GM23338 (cell line): ENCODE data around the gene TMEM178B. TPM values are rescaled to one million over a fixed set of nuclear protein-coding genes. Genes with fewer than 3 reads are reported as not detected.

Experiments used
- ATAC-seq: fragments of 200-7000 bp; cut with Tn5 transposase; 3 replicates; pipeline ENCODE4 v1.9.1; 2020
- DNase-seq: peaks from one replicate; pipeline ENCODE4 v3.0.0-alpha.2; 2015; ENCODE audit warnings: low spot score
- H2AFZ ChIP-seq: fragments of 200-600 bp; sonication (generic); 2 replicates; pipeline ENCODE4 v1.8.0; 2016; ENCODE audit warnings: antibody characterized with exemption, mild to moderate bottlenecking, moderate library complexity
- H3F3A ChIP-seq: fragments of 200-600 bp; sonication (generic); replicated peaks from 2 replicates; pipeline ENCODE4 v1.8.0; 2017; ENCODE audit warnings: antibody characterized with exemption, mixed run types, low read depth
- H3K27ac ChIP-seq: fragments of 200-600 bp; sonication (generic); 2 replicates; pipeline ENCODE4 v1.6.1; 2016; ENCODE audit warnings: low read depth
- H3K27me3 ChIP-seq: fragments of 200-600 bp; sonication (generic); 2 replicates; pipeline ENCODE4 v1.8.0; 2016; ENCODE audit warnings: mild to moderate bottlenecking, mixed run types, moderate library complexity; ENCODE audit not compliant: insufficient read depth
- H3K36me3 ChIP-seq: fragments of 200-600 bp; sonication (generic); 2 replicates; pipeline ENCODE4 v1.8.0; 2016; ENCODE audit warnings: mild to moderate bottlenecking; ENCODE audit not compliant: insufficient read depth
- H3K4me1 ChIP-seq: fragments of 200-600 bp; sonication (generic); 2 replicates; pipeline ENCODE4 v1.8.0; 2016; ENCODE audit warnings: mild to moderate bottlenecking, moderate library complexity; ENCODE audit not compliant: insufficient read depth
- H3K4me2 ChIP-seq: fragments of 200-600 bp; sonication (generic); 2 replicates; pipeline ENCODE4 v1.7.1; 2017; ENCODE audit warnings: mixed run types
- H3K4me3 ChIP-seq: fragments of 200-600 bp; sonication (generic); 2 replicates; pipeline ENCODE4 v1.6.1; 2016; ENCODE audit warnings: mixed run types
- H3K79me2 ChIP-seq: fragments of 200-600 bp; sonication (generic); replicated peaks from 2 replicates; pipeline ENCODE4 v1.8.0; 2017; ENCODE audit warnings: mild to moderate bottlenecking; ENCODE audit not compliant: insufficient read depth
- H3K9me2 ChIP-seq: fragments of 200-600 bp; sonication (generic); 2 replicates; pipeline ENCODE4 v1.8.0; 2017; ENCODE audit not compliant: insufficient read depth
- H4K20me1 ChIP-seq: fragments of 200-600 bp; sonication (generic); replicated peaks from 2 replicates; pipeline ENCODE4 v1.8.0; 2017; ENCODE audit warnings: mild to moderate bottlenecking; ENCODE audit not compliant: insufficient read depth
- H3K27ac Mint-ChIP-seq: 2 replicates; pipeline ENCODE4 v1.8.0; 2020; ENCODE audit warnings: inconsistent platforms, mild to moderate bottlenecking, moderate library complexity, mixed read lengths
- H3K27me3 Mint-ChIP-seq: 3 replicates; pipeline ENCODE4 v1.8.0; 2022; ENCODE audit warnings: low read depth, mild to moderate bottlenecking, moderate library complexity, mixed read lengths, inconsistent platforms; ENCODE audit not compliant: insufficient read depth, poor library complexity
- H3K36me3 Mint-ChIP-seq: 3 replicates; pipeline ENCODE4 v1.8.0; 2021; ENCODE audit warnings: low read depth, mild to moderate bottlenecking, inconsistent platforms, moderate library complexity, mixed read lengths
- H3K4me1 Mint-ChIP-seq: 3 replicates; pipeline ENCODE4 v1.8.0; 2020; ENCODE audit warnings: mild to moderate bottlenecking, inconsistent platforms, mixed read lengths
- H3K4me3 Mint-ChIP-seq: 3 replicates; pipeline ENCODE4 v1.8.0; 2021; ENCODE audit warnings: moderate library complexity, mild to moderate bottlenecking, inconsistent platforms, mixed read lengths
- H3K9me3 Mint-ChIP-seq: 3 replicates; pipeline ENCODE4 v1.8.0; 2020; ENCODE audit warnings: moderate library complexity, mild to moderate bottlenecking, inconsistent platforms, mixed read lengths
- CREB1 ChIP-seq: fragments of 250-450 bp; sonication (Bioruptor Pico); IDR thresholded peaks from 2 replicates; pipeline ENCODE4 v1.5.0; 2020; ENCODE audit warnings: low read depth, mild to moderate bottlenecking, moderate library complexity
- CTCF ChIP-seq, 2 experiments: fragments of 200-600 bp in 1 of 2; sonication (generic) in 1 of 2; conservative IDR thresholded peaks; 2 replicates each; pipeline versions ENCODE4 v1.5.1 to v1.6.1; 2016 to 2017; ENCODE audit warnings: antibody characterized with exemption in 2 of 2, low read depth in 2 of 2, mild to moderate bottlenecking in 2 of 2, moderate library complexity in 1 of 2
- ETS1 ChIP-seq: IDR thresholded peaks from 2 replicates; pipeline ENCODE4 v1.6.1; 2016; ENCODE audit warnings: antibody characterized with exemption
- EZH2 ChIP-seq: fragments of 200-600 bp; sonication (generic); IDR thresholded peaks from one replicate; pipeline ENCODE4 v1.8.0; 2017; ENCODE audit warnings: antibody characterized with exemption, mild to moderate bottlenecking, low read depth; ENCODE audit not compliant: unreplicated experiment
- EZH2phosphoT487 ChIP-seq: fragments of 200-600 bp; sonication (generic); IDR thresholded peaks from one replicate; pipeline ENCODE4 v1.8.1; 2018; ENCODE audit warnings: antibody characterized with exemption; ENCODE audit not compliant: unreplicated experiment
- JUNB ChIP-seq: IDR thresholded peaks from one replicate; pipeline ENCODE4 v1.6.1; 2016; ENCODE audit warnings: antibody characterized with exemption; ENCODE audit not compliant: unreplicated experiment
- NANOG ChIP-seq: IDR thresholded peaks from 2 replicates; pipeline ENCODE4 v1.6.1; 2016; ENCODE audit warnings: antibody characterized with exemption, borderline replicate concordance
- POLR2AphosphoS5 ChIP-seq: IDR thresholded peaks from 2 replicates; pipeline ENCODE4 v1.6.1; 2016; ENCODE audit warnings: antibody characterized with exemption, low read depth
- STAT1 ChIP-seq: IDR thresholded peaks from one replicate; pipeline ENCODE4 v1.6.1; 2016; ENCODE audit warnings: antibody characterized with exemption; ENCODE audit not compliant: unreplicated experiment
- ZNF331 ChIP-seq: fragments of 250-450 bp; sonication (Bioruptor Pico); IDR thresholded peaks from 2 replicates; pipeline ENCODE4 v1.5.0; 2020; ENCODE audit warnings: low read depth, mild to moderate bottlenecking, moderate library complexity
- polyA plus RNA-seq: library from polyadenylated mRNA; unstranded; fragments of >200 nt; fragmentation: Nextera tagmentation; extraction: Ambion mirVana; gene quantifications from 2 replicates; pipeline ENCODE4 v1.2.1, GENCODE V29; 2016
- total RNA-seq: library from RNA; depleted of rRNA; stranded (reverse); fragments of >200 nt; shearing (Covaris generic); gene quantifications from 2 replicates; pipeline ENCODE4 v1.2.3, GENCODE V29; 2014
- TF ChIP-seq, protein P1 (sequence below): IDR thresholded peaks from one replicate; pipeline ENCODE4 v1.6.1; 2018; ENCODE audit warnings: antibody characterized with exemption; ENCODE audit not compliant: unreplicated experiment
- TF ChIP-seq, protein P2 (sequence below): fragments of 250-450 bp; sonication (Bioruptor Pico); IDR thresholded peaks from 2 replicates; pipeline ENCODE4 v1.5.0; 2020; ENCODE audit warnings: mild to moderate bottlenecking, moderate library complexity

TMEM178B gene
- total and polyA plus RNA-seq, 2 experiments from 2014 or later, result 4.9 to 15.6 TPM

- Histone ChIP-seq H3K36me3 (no peaks in the 10 kb centered on the region; the same call in 1 of the 2 replicates), H3K4me1 (peaks cover 23% of the 10 kb centered on the region; the same call in 1 of the 2 replicates), H3K4me3 (no peak overlapping the region), H4K20me1 (peaks cover 4% of the 10 kb centered on the region; the same call in 1 of the 2 replicates), H3K79me2 (0 out of 2 replicates have a peak, but pooled peaks cover 8% of the 10 kb centered on the region), H3K9me2 (no peaks in the 10 kb centered on the region), H3F3A (no peaks in the 10 kb centered on the region), H2AFZ (no peak overlapping the region), H3K27me3 (no peaks in the 10 kb centered on the region), H3K4me2 (peak overlapping the region; percentile 12; the same call in 1 of the 2 replicates), H3K27ac (no peak overlapping the region)
- DNase-seq, result no peak
- H3K4me3 Mint-ChIP-seq, result no peak overlapping the region
- H3K36me3 Mint-ChIP-seq, result no peaks in the 10 kb centered on the region
- peaks cover 2% of the 10 kb centered on the region for H3K27me3 Mint-ChIP-seq
- H3K27ac Mint-ChIP-seq, result no peak overlapping the region
- no peak for ATAC-seq
- TF ChIP-seq, protein P1, sequence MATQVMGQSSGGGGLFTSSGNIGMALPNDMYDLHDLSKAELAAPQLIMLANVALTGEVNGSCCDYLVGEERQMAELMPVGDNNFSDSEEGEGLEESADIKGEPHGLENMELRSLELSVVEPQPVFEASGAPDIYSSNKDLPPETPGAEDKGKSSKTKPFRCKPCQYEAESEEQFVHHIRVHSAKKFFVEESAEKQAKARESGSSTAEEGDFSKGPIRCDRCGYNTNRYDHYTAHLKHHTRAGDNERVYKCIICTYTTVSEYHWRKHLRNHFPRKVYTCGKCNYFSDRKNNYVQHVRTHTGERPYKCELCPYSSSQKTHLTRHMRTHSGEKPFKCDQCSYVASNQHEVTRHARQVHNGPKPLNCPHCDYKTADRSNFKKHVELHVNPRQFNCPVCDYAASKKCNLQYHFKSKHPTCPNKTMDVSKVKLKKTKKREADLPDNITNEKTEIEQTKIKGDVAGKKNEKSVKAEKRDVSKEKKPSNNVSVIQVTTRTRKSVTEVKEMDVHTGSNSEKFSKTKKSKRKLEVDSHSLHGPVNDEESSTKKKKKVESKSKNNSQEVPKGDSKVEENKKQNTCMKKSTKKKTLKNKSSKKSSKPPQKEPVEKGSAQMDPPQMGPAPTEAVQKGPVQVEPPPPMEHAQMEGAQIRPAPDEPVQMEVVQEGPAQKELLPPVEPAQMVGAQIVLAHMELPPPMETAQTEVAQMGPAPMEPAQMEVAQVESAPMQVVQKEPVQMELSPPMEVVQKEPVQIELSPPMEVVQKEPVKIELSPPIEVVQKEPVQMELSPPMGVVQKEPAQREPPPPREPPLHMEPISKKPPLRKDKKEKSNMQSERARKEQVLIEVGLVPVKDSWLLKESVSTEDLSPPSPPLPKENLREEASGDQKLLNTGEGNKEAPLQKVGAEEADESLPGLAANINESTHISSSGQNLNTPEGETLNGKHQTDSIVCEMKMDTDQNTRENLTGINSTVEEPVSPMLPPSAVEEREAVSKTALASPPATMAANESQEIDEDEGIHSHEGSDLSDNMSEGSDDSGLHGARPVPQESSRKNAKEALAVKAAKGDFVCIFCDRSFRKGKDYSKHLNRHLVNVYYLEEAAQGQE, result no peak
- no peak for TF ChIP-seq ETS1
- no peak for TF ChIP-seq CTCF (conservative IDR thresholded peaks at IDR 0.05; ENCODE audit: low read depth in 2 of 2)
- no peak for TF ChIP-seq EZH2phosphoT487
- no peak for TF ChIP-seq POLR2AphosphoS5
- TF ChIP-seq CREB1 (CRISPR knock-in tag), result no peak
- no peak for TF ChIP-seq NANOG
- TF ChIP-seq STAT1, result no peak
- TF ChIP-seq JUNB, result no peak
- TF ChIP-seq ZNF331, result no peak
- no peak for TF ChIP-seq EZH2
- TF ChIP-seq, protein P2, sequence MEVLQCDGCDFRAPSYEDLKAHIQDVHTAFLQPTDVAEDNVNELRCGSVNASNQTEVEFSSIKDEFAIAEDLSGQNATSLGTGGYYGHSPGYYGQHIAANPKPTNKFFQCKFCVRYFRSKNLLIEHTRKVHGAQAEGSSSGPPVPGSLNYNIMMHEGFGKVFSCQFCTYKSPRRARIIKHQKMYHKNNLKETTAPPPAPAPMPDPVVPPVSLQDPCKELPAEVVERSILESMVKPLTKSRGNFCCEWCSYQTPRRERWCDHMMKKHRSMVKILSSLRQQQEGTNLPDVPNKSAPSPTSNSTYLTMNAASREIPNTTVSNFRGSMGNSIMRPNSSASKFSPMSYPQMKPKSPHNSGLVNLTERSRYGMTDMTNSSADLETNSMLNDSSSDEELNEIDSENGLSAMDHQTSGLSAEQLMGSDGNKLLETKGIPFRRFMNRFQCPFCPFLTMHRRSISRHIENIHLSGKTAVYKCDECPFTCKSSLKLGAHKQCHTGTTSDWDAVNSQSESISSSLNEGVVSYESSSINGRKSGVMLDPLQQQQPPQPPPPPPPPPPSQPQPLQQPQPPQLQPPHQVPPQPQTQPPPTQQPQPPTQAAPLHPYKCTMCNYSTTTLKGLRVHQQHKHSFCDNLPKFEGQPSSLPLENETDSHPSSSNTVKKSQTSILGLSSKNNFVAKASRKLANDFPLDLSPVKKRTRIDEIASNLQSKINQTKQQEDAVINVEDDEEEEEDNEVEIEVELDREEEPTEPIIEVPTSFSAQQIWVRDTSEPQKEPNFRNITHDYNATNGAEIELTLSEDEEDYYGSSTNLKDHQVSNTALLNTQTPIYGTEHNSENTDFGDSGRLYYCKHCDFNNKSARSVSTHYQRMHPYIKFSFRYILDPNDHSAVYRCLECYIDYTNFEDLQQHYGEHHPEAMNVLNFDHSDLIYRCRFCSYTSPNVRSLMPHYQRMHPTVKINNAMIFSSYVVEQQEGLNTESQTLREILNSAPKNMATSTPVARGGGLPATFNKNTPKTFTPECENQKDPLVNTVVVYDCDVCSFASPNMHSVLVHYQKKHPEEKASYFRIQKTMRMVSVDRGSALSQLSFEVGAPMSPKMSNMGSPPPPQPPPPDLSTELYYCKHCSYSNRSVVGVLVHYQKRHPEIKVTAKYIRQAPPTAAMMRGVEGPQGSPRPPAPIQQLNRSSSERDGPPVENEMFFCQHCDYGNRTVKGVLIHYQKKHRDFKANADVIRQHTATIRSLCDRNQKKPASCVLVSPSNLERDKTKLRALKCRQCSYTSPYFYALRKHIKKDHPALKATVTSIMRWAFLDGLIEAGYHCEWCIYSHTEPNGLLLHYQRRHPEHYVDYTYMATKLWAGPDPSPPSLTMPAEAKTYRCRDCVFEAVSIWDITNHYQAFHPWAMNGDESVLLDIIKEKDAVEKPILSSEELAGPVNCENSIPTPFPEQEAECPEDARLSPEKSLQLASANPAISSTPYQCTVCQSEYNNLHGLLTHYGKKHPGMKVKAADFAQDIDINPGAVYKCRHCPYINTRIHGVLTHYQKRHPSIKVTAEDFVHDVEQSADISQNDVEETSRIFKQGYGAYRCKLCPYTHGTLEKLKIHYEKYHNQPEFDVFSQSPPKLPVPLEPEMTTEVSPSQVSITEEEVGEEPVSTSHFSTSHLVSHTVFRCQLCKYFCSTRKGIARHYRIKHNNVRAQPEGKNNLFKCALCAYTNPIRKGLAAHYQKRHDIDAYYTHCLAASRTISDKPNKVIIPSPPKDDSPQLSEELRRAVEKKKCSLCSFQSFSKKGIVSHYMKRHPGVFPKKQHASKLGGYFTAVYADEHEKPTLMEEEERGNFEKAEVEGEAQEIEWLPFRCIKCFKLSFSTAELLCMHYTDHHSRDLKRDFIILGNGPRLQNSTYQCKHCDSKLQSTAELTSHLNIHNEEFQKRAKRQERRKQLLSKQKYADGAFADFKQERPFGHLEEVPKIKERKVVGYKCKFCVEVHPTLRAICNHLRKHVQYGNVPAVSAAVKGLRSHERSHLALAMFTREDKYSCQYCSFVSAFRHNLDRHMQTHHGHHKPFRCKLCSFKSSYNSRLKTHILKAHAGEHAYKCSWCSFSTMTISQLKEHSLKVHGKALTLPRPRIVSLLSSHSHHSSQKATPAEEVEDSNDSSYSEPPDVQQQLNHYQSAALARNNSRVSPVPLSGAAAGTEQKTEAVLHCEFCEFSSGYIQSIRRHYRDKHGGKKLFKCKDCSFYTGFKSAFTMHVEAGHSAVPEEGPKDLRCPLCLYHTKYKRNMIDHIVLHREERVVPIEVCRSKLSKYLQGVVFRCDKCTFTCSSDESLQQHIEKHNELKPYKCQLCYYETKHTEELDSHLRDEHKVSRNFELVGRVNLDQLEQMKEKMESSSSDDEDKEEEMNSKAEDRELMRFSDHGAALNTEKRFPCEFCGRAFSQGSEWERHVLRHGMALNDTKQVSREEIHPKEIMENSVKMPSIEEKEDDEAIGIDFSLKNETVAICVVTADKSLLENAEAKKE (CRISPR knock-in tag), result no peak
- H3K4me1 Mint-ChIP-seq, result peaks cover 24% of the 10 kb centered on the region
- H3K9me3 Mint-ChIP-seq, result no peaks in the 10 kb centered on the region
Measured at GRCh38 chr7:141355032-141355431, 281.2 kb downstream of the TMEM178B start.
